ACHN (cell line): ENCODE data around the gene STAT6.

Experiments used
- DNase-seq: peaks from one replicate; pipeline ENCODE4 v3.0.0-alpha.2; 2015
- in situ Hi-C: cut with HindIII; loops from 2 replicates; pipeline ENCODE4 v1.10.0; 2017; ENCODE audit warnings: low sequenced_read_pairs, low pct_ligation_motif_present, low pct_unique_long_range_greater_than_20kb

STAT6 gene

GRCh38 chr12:57093415-57094207, 17.6 kb downstream of the STAT6 start:
- peak; percentile 67 for DNase-seq
- in situ Hi-C loops: no loop called here

GRCh38 chr12:57092876-57093414, 18.2 kb downstream of the STAT6 start:
- no peak for DNase-seq
- in situ Hi-C loops: no loop called here

GRCh38 chr12:57092529-57092862, 18.7 kb downstream of the STAT6 start:
- in situ Hi-C loops: no loop called here
- no peak for DNase-seq

- in situ Hi-C loops: no loop called here
- DNase-seq: no peak
Measured at GRCh38 chr12:57091638-57092528, 19.3 kb downstream of the STAT6 start.

GRCh38 chr12:57090924-57091637, 20.1 kb downstream of the STAT6 start:
- in situ Hi-C loops: no loop called here
- no peak for DNase-seq

- in situ Hi-C loops: no loop called here
- DNase-seq: no peak
Measured at GRCh38 chr12:57090490-57090889, 20.7 kb downstream of the STAT6 start.

GRCh38 chr12:57089271-57090245, 21.6 kb downstream of the STAT6 start:
- in situ Hi-C loops: no loop called here
- DNase-seq: peak; percentile 75

GRCh38 chr12:57088354-57089270, 22.6 kb downstream of the STAT6 start, which contains the start of gene NAB2:
Gene NAB2, plus strand, starts transcription at chr12:57089114. Its CDS starts 158 bp downstream, at chr12:57089272.
- DNase-seq: peak; percentile 93
- in situ Hi-C loops: no loop called here

GRCh38 chr12:57087691-57088353, 23.3 kb downstream of the STAT6 start:
- DNase-seq: peak; percentile 98
- in situ Hi-C loops: no loop called here

- peak; percentile 94 for DNase-seq
- in situ Hi-C loops: no loop called here
Measured at GRCh38 chr12:57087010-57087690, 24.0 kb downstream of the STAT6 start.

GRCh38 chr12:57086493-57087009, 24.6 kb downstream of the STAT6 start:
- in situ Hi-C loops: no loop called here

GRCh38 chr12:57085999-57086492, 25.1 kb downstream of the STAT6 start:
- in situ Hi-C loops: no loop called here
- DNase-seq: no peak

More at GRCh38 chr12:57086493-57087009, 24.6 kb downstream of the STAT6 start:
- DNase-seq: peak; percentile 89

- in situ Hi-C loops: no loop called here
- DNase-seq: no peak
Measured at GRCh38 chr12:57080855-57081254, 30.3 kb downstream of the STAT6 start.

GRCh38 chr12:57079821-57080220, 31.3 kb downstream of the STAT6 start:
- DNase-seq: no peak
- in situ Hi-C loops: no loop called here
